KMS-11 (cell line): ENCODE results near the gene TMEM163.
A peak's percentile ranks its signal among the peaks of the same experiment; 100 is the strongest.

Experiments used
- H2AFZ ChIP-seq: fragments of 200-600 bp; sonication (generic); 2 replicates; pipeline ENCODE4 v1.6.1; 2016; ENCODE audit warnings: antibody characterized with exemption, mixed run types, low read depth
- H3K27ac ChIP-seq: fragments of 200-600 bp; sonication (generic); 2 replicates; pipeline ENCODE4 v1.6.1; 2016; ENCODE audit warnings: mild to moderate bottlenecking, mixed run types
- H3K27me3 ChIP-seq: fragments of 200-600 bp; sonication (generic); 2 replicates; pipeline ENCODE4 v1.6.1; 2017; ENCODE audit warnings: mild to moderate bottlenecking, low read depth, mixed run types, moderate library complexity; ENCODE audit not compliant: insufficient read depth
- H3K36me3 ChIP-seq: fragments of 200-600 bp; sonication (generic); 2 replicates; pipeline ENCODE4 v1.6.1; 2017; ENCODE audit warnings: mild to moderate bottlenecking, mixed run types; ENCODE audit not compliant: insufficient read depth
- H3K4me1 ChIP-seq: fragments of 200-600 bp; sonication (generic); 2 replicates; pipeline ENCODE4 v1.6.1; 2016; ENCODE audit warnings: mild to moderate bottlenecking, low read depth, mixed run types; ENCODE audit not compliant: poor library complexity, severe bottlenecking
- H3K4me2 ChIP-seq: fragments of 200-600 bp; sonication (generic); 2 replicates; pipeline ENCODE4 v1.7.0; 2016; ENCODE audit warnings: mild to moderate bottlenecking, mixed run types
- H3K4me3 ChIP-seq: fragments of 200-600 bp; sonication (generic); IDR thresholded peaks from 2 replicates; pipeline ENCODE4 v1.6.1; 2017; ENCODE audit warnings: low read depth, low read length, mixed read lengths; ENCODE audit not compliant: insufficient read depth
- H3K79me2 ChIP-seq: fragments of 200-600 bp; sonication (generic); 2 replicates; pipeline ENCODE4 v1.6.1; 2016; ENCODE audit warnings: low read depth, mixed run types; ENCODE audit not compliant: insufficient read depth
- H3K9ac ChIP-seq: fragments of 200-600 bp; sonication (generic); 2 replicates; pipeline ENCODE4 v1.6.1; 2016; ENCODE audit warnings: mild to moderate bottlenecking, mixed run types
- H4K20me1 ChIP-seq: fragments of 200-600 bp; sonication (generic); 2 replicates; pipeline ENCODE4 v1.6.1; 2016; ENCODE audit warnings: mild to moderate bottlenecking, mixed run types; ENCODE audit not compliant: insufficient read depth
- CTCF ChIP-seq: fragments of 200-600 bp; sonication (generic); conservative IDR thresholded peaks from 2 replicates; pipeline ENCODE4 v1.6.1; 2017; ENCODE audit warnings: low read depth, mild to moderate bottlenecking, antibody characterized with exemption, low read length, moderate library complexity, mixed read lengths

Gene TMEM163

GRCh38 chr2:134462275-134462674, 256.5 kb downstream of the TMEM163 start:
- H3K36me3 ChIP-seq = no peaks in the 10 kb centered on the region
- no peaks in the 10 kb centered on the region for H3K79me2 ChIP-seq
- no peaks in the 10 kb centered on the region for H3K4me1 ChIP-seq
- no peak overlapping the region for H2AFZ ChIP-seq
- TF ChIP-seq CTCF = no peak
- no peaks in the 10 kb centered on the region for H3K27me3 ChIP-seq
- no peak overlapping the region for H3K4me3 ChIP-seq
- H3K9ac ChIP-seq = no peak overlapping the region
- no peaks in the 10 kb centered on the region for H4K20me1 ChIP-seq
- no peak overlapping the region for H3K4me2 ChIP-seq
- no peak overlapping the region for H3K27ac ChIP-seq

- no peak overlapping the region for H3K9ac ChIP-seq
- H3K36me3 ChIP-seq = no peaks in the 10 kb centered on the region
- H3K4me2 ChIP-seq = no peak overlapping the region
- no peaks in the 10 kb centered on the region for H4K20me1 ChIP-seq
- H3K27ac ChIP-seq = no peak overlapping the region
- no peak overlapping the region for H2AFZ ChIP-seq
- no peak overlapping the region for H3K4me3 ChIP-seq
- no peak for TF ChIP-seq CTCF
- no peaks in the 10 kb centered on the region for H3K27me3 ChIP-seq
- no peaks in the 10 kb centered on the region for H3K79me2 ChIP-seq
- no peaks in the 10 kb centered on the region for H3K4me1 ChIP-seq
Measured at GRCh38 chr2:134461511-134461910, 257.3 kb downstream of the TMEM163 start.

- Histone ChIP-seq H3K79me2 (no peaks in the 10 kb centered on the region), H3K9ac (no peak overlapping the region), H4K20me1 (no peaks in the 10 kb centered on the region), H3K4me2 (no peak overlapping the region), H2AFZ (no peak overlapping the region), H3K27me3 (no peaks in the 10 kb centered on the region), H3K4me1 (no peaks in the 10 kb centered on the region), H3K36me3 (no peaks in the 10 kb centered on the region), H3K27ac (no peak overlapping the region), H3K4me3 (no peak overlapping the region)
- peak; percentile 54 for TF ChIP-seq CTCF
Measured at GRCh38 chr2:134460583-134460998, 258.2 kb downstream of the TMEM163 start.

- Histone ChIP-seq H3K4me1 (no peaks in the 10 kb centered on the region), H3K27me3 (no peaks in the 10 kb centered on the region)
Measured at GRCh38 chr2:134459706-134460406, 258.9 kb downstream of the TMEM163 start.

More at GRCh38 chr2:134459706-134460406, 258.9 kb downstream of the TMEM163 start:
- TF ChIP-seq CTCF = no peak
- H2AFZ ChIP-seq = no peak overlapping the region
- no peak overlapping the region for H3K9ac ChIP-seq
- no peak overlapping the region for H3K27ac ChIP-seq
- H3K36me3 ChIP-seq = no peaks in the 10 kb centered on the region
- no peaks in the 10 kb centered on the region for H4K20me1 ChIP-seq
- no peak overlapping the region for H3K4me3 ChIP-seq
- H3K79me2 ChIP-seq = no peaks in the 10 kb centered on the region
- no peak overlapping the region for H3K4me2 ChIP-seq
